Measurements from ENCODE around the gene PRRT2. TPM values are rescaled to one million over a fixed set of nuclear protein-coding genes. Genes with fewer than 3 reads are reported as not detected.

The PRRT2 gene
- total RNA-seq, 2 experiments from 2014 or later = 0.09 to 3.4 TPM

DNA sequence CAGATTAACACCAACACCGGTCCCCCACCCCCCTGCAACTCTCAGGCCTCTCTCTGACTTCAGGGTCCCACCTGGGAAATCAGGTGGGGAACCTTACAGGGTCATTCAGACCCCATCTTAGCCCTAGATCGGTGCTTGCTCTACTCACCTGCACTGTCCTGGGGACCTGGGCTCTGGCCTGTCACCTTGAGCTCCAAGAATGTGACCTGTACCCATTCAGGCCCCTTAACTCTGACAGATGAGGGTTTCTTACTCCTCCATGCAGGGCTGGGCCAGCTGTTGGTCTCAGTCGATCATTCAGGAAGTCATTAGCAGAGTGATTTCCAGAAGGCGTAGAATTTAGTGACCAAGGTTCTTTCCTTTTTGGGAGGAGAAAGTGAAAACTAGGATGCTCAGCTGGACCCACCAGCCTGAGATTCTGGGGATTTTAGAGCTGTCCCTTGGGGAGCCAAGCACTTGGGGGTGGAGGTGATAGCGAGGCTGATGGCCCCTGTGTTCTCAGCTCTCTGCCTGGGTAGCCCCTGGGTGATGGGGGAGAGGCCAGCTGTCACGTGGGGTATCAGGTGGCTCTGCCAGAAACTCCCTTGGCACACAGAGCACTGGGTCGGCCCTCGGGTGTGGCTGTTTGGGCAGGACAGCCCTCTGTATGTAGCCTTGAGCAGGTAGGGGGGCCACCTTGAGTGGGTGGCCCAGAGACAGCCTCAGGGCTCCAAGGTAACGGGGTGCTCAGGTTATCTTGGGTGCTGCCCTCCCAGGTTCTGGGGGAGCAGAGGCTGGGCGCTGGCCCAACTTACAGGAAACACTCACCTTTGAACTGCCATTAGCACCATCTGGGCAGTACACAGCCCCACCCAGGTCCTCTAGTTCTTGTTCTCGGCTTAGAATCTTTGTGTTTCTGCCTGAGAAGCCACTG, 9.0 kb downstream of the PRRT2 start:
- no TSS peak for BruUV-seq (replicated peaks)
- H4K20me1 ChIP-seq (ENCODE audit: insufficient read depth, low read length) = 0 out of 2 replicates have a peak, but pooled peaks cover 4% of the 10 kb centered on the region

DNA sequence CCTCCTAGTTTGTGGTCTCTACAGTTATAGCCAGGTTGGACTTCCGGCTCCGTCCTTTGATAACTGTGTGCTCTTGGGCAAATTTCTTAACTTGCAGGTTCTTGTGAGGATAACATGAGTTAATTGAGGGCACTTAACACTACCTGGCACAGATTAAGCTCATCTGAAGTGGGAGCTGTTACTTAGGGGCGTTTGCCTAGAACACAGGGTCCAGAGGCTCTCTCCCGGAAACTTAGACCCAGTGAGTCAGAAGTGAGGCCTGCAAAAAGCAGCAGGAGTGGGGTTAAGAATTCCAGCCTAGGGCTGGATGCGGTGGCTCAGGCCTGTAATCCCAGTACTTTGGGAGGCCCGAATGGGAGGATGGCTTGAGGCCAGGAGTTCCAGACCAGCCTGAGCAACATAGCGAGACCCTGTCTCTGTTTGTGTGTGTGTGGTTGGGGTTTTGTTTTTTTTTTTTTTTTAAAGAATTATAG, 9.7 kb downstream of the PRRT2 start:
- TF ChIP-seq, protein P1, sequence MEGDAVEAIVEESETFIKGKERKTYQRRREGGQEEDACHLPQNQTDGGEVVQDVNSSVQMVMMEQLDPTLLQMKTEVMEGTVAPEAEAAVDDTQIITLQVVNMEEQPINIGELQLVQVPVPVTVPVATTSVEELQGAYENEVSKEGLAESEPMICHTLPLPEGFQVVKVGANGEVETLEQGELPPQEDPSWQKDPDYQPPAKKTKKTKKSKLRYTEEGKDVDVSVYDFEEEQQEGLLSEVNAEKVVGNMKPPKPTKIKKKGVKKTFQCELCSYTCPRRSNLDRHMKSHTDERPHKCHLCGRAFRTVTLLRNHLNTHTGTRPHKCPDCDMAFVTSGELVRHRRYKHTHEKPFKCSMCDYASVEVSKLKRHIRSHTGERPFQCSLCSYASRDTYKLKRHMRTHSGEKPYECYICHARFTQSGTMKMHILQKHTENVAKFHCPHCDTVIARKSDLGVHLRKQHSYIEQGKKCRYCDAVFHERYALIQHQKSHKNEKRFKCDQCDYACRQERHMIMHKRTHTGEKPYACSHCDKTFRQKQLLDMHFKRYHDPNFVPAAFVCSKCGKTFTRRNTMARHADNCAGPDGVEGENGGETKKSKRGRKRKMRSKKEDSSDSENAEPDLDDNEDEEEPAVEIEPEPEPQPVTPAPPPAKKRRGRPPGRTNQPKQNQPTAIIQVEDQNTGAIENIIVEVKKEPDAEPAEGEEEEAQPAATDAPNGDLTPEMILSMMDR (conservative IDR thresholded peaks at IDR 0.05; ENCODE audit: low read length) = no peak
- no peak for TF ChIP-seq EZH2phosphoT487 (IDR thresholded peaks at IDR 0.05; ENCODE audit: borderline replicate concordance, low read depth, low read length)
- Histone ChIP-seq H3K4me2 (ENCODE audit: low read length) (peak overlapping the region; percentile 75), H3K27ac (ENCODE audit: low read depth, low read length, poor library complexity, severe bottlenecking) (no peak overlapping the region), H3K9me3 (ENCODE audit: low read length) (no peaks in the 10 kb centered on the region), H3K4me1 (ENCODE audit: insufficient read depth, low read length, poor library complexity, severe bottlenecking) (peaks cover 47% of the 10 kb centered on the region), H3K79me2 (ENCODE audit: insufficient read depth, low read depth, low read length) (peaks cover 21% of the 10 kb centered on the region; the same call in 1 of the 2 replicates), H3K9me2 (ENCODE audit: insufficient read depth, low read length) (no peaks in the 10 kb centered on the region), H4K20me1 (ENCODE audit: insufficient read depth, low read length) (0 out of 2 replicates have a peak, but pooled peaks cover 4% of the 10 kb centered on the region), H2AFZ (ENCODE audit: low read length) (no peak overlapping the region), H3K36me3 (ENCODE audit: insufficient read depth, low read length) (peaks cover 38% of the 10 kb centered on the region), H3K4me3 (ENCODE audit: low read depth, low read length, poor library complexity, severe bottlenecking) (peak overlapping the region; percentile 67)
- BruUV-seq (replicated peaks) = no TSS peak
- CTCF ChIA-PET (ENCODE audit: unreplicated experiment) = no interaction called here
- no peak for DNase-seq (ENCODE audit: low spot score)
- intact Hi-C loops (cut with micrococcal nuclease; ENCODE audit: unreplicated experiment) = no loop called here
- POLR2A ChIA-PET = interaction anchor here (0.6 to 1.3 kb wide), 3 partner anchors 60 to 152 kb away, joined by 3 read pairs; partner anchors contain the start of genes TAOK2 and TMEM219

More for the DNA sequence above, 9.0 kb downstream of the PRRT2 start:
- H3K27ac ChIP-seq (ENCODE audit: low read depth, low read length, poor library complexity, severe bottlenecking) = peak overlapping the region; percentile 20
- H3K4me3 ChIP-seq (ENCODE audit: low read depth, low read length, poor library complexity, severe bottlenecking) = peak overlapping the region; percentile 67
- no peak overlapping the region for H2AFZ ChIP-seq (ENCODE audit: low read length)
- TF ChIP-seq, protein P1 (conservative IDR thresholded peaks at IDR 0.05; ENCODE audit: low read length) = no peak
- no peak for TF ChIP-seq EZH2phosphoT487 (IDR thresholded peaks at IDR 0.05; ENCODE audit: borderline replicate concordance, low read depth, low read length)
- H3K9me3 ChIP-seq (ENCODE audit: low read length) = no peaks in the 10 kb centered on the region
- H3K36me3 ChIP-seq (ENCODE audit: insufficient read depth, low read length) = peaks cover 38% of the 10 kb centered on the region
- H3K4me1 ChIP-seq (ENCODE audit: insufficient read depth, low read length, poor library complexity, severe bottlenecking) = peaks cover 47% of the 10 kb centered on the region
- CTCF ChIA-PET (ENCODE audit: unreplicated experiment) = interaction anchor here (0.6 kb wide), 1 partner anchor 147 kb away, joined by 4 read pairs; no protein-coding TSS in a partner anchor
- H3K79me2 ChIP-seq (ENCODE audit: insufficient read depth, low read depth, low read length) = peaks cover 21% of the 10 kb centered on the region; the same call in 1 of the 2 replicates
- POLR2A ChIA-PET = interaction anchor here (1.3 to 1.5 kb wide), 2 partner anchors 14 to 152 kb away, joined by 3 to 6 read pairs; partner anchors contain the start of genes MAZ and TAOK2
- peak overlapping the region; percentile 75 for H3K4me2 ChIP-seq (ENCODE audit: low read length)
- intact Hi-C loops (cut with micrococcal nuclease; ENCODE audit: unreplicated experiment) = loop anchor here (1.0 kb wide), 1 partner anchor 119 kb away; no protein-coding TSS in a partner anchor
- DNase-seq (ENCODE audit: low spot score) = no peak
- no peaks in the 10 kb centered on the region for H3K9me2 ChIP-seq (ENCODE audit: insufficient read depth, low read length)

All from OCI-LY7 (cell line).